HG03045 (cell line): ENCODE results near the gene ZC3H10.
"Not testable (repeated sequence)": the region's sequence is repeated elsewhere in the genome, so short reads cannot be mapped to it uniquely, and the experiment has no call there.

Experiments
- ATAC-seq: cut with Tn5 transposase; IDR thresholded peaks from one replicate; pipeline ENCODE4 v1.9.1; 2021; ENCODE audit warnings: mild to moderate bottlenecking, moderate library complexity; ENCODE audit not compliant: unreplicated experiment

ZC3H10 gene

DNA sequence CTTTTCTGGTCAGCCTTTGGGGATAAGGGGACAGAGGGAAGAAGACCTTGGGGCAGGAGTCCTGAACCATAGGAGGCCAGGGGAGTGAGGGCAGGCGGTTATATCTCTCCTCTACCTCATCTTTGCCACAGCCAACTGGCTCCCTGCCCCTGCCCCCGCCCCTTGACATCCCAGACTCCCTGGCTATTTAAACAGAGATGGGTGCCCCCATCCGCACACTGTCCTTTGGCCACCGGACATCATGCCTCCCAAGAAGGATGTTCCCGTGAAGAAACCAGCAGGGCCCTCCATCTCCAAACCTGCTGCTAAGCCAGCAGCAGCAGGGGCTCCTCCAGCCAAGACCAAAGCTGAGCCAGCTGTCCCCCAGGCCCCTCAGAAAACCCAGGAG, 35.6 kb downstream of the ZC3H10 start:
- no peak for ATAC-seq

DNA sequence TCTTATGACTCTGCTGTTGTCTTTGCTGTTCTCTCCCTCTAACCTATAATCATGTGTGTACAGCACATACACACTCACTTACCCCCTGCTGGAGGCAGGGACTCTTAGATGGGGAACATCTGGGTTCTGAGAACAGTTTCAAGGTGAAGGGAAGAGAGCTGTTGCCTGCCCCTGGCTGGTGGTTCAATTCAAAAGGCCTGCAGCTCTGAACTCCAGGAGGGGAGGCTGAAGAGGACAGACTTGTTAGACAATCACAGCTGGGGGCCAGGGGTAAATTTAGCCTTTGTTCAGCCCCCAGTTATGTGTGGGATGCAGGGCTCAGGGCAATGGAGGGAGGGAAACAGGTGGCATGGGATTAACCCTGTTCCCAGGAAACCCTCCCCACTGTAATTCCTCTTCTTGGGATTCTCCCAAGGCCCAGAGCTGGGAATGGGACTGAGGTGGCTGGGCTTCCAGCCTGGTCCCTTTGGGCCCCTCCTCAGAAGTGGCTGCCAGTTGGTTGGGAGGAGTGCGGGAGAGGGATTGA, 36.2 kb downstream of the ZC3H10 start:
- no peak for ATAC-seq

DNA sequence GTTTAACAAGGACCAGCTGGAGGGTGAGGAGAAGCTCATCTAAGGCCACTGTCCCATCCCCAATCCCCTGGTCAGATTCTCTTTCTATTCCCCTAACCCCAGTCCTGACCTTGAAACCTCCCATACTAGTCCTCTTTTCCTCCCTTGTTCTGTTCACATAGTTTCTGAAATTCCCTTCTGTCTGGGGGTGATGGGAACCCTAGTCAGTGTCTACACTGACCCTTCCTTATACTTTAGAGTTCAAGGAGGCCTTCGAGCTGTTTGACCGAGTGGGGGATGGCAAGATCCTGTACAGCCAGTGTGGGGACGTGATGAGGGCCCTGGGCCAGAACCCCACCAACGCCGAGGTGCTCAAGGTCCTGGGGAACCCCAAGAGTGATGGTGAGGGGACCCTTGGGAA, 36.8 kb downstream of the ZC3H10 start:
- ATAC-seq, result no peak

DNA sequence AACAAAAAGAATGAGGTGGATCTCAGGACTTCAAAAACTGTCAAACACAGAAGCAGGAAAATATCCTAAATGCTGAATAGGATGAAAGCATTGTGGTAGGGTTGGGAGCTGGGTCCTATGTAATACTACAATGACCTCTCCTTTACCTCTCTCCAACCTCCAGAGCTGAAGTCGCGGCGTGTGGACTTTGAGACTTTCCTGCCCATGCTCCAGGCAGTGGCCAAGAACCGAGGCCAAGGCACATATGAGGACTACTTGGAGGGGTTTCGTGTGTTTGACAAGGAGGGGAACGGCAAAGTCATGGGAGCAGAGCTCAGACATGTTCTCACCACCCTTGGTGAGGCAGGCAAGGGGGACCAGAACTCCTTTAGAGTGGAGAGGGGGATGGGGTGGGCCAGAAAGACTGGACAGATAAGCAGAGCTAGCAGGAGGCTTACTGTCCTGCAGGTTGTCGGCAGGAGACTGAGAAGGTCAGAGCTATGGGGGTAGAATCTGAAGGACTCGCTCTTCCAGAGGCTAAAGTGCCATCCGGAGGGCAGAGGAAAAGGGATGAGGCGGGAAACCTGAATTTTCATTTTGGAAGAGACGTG, 37.3 kb downstream of the ZC3H10 start:
- ATAC-seq, result no peak

DNA sequence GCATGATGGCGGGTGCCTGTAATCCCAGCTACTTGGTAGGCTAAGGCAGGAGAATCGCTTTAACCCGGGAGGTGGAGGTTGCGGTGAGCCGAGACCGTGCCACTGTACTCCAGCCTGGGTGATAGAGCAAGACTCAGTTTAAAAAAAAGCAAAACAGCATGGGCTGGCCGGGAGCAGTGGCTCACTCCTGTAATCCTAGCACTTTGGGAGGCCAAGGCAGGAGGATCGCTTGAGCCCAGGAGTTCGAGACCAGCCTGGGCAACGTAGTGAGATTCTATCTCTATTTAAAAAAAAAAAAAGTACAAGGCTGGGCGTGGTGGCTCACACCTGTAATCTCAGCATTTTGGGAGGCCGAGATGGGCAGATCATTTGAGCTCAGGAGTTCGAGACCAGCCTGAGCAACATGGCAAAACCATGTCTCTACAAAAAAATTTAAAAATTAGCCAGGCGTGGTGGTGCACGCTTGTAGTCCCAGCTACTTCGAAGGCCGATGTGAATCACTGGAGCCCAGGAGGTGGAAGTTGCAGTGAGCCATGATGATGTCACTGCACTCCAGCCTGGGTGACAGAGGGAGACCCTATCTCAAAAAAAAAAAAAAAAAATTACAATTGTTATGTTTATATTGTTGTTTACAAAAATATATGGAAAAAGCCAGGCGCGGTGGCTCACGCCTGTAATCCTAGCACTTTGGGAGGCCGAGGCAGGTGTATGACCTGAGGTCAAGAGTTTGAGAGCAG, 38.6 kb downstream of the ZC3H10 start:
- not testable (repeated sequence) for ATAC-seq

DNA sequence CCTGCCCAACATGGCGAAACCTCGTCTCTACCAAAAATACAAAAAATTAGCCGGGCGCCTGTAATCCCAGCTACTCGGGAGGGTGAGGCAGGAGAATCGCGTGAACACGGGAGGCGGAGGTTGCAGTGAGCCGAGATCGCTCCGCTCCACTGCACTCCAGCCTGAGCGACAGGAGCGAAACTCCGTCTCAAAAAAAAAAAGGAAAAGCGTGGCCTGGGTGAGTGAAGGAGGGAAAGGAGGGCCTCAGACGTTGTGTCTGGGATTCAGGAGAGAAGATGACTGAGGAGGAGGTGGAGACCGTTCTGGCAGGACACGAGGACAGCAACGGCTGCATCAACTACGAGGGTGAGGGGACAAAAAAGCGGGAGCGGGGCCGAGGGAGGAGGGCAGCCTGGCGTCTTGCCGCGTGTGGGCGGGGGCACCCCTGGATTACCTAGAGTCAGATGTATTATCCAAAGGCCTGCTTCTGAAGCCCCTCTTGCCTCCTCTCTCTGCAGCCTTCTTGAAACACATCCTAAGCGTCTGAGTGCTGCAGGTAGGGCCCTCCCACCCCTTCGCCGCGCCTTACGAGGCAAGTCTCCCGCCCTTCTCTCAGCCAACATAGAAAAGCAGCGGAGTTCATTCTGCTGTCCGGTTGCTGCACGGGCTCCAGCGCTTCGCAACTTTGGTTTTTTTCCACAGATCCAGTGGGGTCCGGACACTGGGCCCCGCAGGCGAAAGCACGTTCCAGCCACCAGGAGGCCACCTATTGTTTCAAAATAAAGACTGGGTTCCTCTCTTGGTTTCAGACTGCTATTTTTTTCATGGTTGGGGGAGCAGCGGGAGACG, 39.3 kb downstream of the ZC3H10 start:
- ATAC-seq, result peak; percentile 23

DNA sequence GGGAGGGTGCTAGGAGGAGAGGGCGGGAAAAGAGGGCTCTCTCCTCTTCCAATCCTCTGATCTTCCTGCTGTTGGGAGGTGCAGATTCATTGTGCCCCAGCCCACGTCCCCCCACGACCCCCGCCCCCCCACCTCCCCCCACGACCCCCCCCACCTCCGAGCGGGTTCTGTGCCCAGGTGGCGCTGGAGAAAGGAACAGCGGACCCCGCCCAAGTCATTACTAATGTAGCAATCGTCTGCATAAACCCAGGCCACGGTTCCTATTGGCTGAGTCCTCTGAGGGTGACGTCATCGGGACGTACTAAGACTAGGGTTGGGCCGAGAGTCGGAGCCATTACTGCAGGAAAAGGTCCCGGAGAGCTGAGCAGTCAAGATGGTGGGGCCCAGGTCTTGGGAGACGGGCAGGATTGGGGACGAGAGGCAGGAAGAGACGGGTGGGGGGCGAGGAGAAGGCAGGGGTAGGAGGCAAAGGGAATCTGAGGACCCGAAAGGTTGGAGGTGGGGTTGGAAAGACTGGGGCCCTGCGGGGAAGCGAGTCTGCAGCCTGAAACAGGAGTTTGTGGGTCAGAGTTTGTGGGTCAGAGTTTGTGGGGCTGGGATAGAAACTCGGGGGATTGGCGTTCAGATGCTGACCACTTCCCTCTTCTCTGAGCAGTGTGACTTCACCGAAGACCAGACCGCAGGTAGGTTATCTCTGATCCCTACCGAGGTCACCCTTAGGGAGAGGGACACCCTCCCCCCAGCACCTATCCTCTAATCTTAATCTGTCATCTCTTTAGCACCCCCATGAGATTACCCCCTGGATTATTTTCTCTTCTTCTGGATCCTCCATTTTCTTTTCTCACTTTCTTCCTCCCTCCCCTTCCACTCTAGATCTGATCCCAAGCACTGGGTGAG, 40.2 kb downstream of the ZC3H10 start, which contains the start of gene MYL6:
TSS of gene MYL6 (plus strand) at position 331 of the 897 bp plus-strand sequence. CDS start at position 374, 43 bp downstream.
- ATAC-seq, result peak; percentile 81

DNA sequence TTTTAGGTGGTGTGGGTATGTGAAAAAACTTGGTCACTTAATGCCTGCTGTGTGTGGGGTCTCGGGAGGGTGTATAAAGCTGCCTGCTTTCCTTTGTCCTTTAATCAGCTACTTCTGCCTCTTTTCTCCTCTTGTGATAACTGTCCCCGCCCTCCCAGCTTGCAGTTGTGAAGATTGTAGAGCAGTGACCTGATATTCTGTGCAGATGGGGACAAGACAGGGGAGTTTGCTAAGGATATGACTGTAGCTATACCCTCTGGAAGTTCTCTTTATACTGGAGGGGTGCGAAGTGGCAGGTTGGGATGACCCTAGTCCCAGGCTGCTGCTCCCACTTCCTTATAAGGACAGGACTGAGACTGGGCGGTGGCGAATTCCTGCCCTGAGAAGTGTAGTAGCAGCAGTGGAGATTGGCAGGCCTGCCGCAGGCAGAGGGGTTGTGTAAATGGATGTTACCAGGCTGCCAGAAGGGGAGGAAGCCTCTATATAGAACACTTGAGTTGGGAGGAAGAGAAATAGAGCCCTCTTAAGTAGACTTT, 40.9 kb downstream of the ZC3H10 start:
- ATAC-seq, result no peak

DNA sequence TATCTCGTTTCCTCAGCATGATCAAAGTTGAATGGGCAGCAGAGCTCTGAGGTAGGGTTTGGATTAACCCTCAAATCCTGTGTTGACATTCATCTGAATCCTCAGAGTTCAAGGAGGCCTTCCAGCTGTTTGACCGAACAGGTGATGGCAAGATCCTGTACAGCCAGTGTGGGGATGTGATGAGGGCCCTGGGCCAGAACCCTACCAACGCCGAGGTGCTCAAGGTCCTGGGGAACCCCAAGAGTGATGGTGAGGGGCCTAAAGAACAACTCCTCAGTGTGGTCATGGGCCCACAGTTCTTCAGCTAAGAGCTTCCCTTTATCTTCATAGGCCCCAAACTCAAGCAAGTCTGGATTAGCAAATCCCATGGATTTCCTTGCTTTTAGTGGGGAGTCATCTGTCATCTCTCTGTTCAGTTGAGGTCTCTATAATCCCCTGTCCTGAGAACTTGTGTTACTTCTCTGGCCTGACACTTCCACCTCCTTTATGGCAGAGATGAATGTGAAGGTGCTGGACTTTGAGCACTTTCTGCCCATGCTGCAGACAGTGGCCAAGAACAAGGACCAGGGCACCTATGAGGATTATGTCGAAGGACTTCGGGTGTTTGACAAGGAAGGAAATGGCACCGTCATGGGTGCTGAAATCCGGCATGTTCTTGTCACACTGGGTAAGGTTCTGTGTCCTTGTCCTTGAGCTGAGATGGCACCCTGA, 41.6 kb downstream of the ZC3H10 start:
- ATAC-seq, result no peak

DNA sequence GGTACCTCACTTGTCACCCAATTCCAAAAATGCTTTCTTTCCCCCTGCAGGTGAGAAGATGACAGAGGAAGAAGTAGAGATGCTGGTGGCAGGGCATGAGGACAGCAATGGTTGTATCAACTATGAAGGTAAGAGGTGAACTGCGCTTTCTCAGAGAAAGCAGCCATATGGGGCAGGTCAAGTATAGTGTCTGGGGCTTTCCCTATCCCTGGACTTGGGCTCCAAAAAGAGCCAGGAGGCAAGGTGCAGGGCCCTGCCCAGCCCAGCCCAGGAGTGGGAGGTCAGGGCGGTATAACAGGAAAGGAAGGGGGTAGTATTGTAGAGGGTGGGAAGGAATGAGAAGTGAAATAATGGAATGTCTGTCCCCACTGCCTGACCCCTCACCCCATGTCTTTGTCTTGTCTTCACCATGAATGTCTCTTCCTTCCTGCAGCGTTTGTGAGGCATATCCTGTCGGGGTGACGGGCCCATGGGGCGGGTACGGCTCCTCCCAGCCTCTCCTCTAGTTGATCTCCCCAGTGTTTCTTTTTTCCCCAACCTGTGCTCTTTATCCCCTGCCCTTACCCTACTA, 42.2 kb downstream of the ZC3H10 start:
- ATAC-seq, result no peak

DNA sequence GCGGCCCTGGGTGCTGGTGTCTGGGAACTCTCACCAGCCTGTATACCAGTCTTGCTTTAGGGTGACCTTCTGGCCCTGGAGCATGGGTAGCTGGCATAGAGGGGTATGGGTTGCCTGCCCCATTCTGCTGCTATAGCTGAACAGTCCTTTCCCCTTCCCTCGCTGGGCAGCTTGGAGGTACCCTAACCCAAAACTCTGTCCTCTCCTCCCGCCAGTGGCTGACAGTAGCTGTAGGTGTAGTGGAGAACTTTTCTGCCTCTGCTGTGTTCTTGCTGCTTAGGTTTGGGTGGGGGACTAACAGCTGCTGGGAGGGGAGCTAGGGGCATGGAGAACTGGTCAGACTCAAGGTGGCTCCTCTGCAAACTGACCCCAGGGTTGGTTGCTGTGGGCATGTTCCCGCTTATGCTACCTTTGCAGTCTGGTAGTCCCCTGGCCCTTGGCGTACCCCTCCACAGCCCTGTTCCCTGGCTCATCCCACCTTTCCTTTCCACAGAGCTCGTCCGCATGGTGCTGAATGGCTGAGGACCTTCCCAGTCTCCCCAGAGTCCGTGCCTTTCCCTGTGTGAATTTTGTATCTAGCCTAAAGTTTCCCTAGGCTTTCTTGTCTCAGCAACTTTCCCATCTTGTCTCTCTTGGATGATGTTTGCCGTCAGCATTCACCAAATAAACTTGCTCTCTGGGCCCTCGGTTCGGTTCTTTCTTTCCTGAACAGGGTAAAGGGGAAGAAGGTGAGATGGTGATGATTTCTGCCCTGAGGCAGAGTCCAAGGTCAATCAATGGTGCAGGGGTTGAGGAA, 43.0 kb downstream of the ZC3H10 start:
- no peak for ATAC-seq

DNA sequence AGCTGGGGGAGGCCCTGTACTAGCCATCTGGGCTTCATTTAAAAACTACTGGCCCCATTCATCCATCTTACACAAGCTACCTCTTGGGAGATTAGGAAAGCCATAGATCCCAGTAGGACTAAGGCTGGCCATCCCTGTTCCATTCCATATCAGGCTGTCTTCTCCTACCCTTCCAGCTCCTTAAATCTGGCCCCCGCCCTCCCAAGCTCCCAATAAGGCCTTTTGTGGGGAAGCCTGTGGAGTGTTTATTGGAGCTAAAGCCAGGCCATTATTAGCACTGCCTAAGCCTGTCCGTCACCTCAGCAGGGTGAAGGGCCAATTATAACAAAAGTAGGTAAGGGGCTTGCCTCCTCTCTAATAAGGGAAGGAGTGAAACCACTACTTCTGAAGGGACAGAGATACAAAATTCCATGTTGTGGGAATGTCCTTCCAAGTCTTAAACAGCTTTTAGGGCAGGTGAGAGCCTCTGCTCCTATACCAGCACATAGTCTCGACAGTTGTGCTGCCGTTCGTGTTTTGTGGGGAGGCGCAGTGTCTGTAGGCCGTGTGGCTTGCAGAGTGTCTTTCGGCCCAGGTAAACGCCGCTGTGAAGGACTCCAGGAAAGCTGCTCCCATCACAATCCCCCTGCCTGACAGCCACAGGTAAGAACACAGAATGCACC, 43.8 kb downstream of the ZC3H10 start:
- ATAC-seq, result no peak

DNA sequence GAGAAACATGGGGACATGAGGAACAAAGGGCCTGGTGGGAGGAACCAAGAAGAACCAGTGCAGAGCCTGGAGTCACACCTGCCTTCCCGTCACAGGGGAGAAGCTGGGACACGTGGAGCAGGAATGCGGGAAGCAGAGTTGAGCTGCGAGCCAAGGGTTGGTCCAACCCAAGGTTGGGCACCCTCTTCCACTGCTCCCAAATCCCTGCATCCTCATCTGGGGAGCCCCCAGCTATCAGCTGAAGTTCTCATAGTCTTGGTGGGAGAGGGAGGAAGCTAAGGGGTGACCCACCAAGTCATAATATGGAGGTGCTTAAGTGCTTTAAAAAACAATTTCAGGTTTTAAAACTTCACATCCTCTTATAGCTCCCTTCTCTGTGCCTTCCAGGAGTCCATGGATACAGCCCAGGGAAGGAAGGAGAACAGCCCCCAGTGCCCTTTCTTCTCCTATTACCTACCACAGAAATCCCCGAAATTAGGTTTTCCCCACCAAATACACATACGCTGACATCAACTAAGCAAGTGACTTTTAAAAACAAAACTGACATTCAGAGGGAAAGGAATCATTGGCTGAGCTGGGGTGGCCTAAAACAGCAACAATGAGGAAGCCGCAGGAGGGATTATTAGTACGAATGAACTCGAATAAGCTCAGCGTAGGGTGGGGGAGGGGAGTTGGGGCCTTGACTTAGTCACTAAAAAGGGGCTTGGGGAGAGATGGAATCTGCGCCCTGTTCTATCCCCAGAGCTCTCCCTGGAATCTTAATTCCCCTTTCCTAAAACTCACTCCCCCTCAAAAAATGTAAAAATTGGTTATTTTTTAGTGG, 44.6 kb downstream of the ZC3H10 start:
- ATAC-seq, result no peak

DNA sequence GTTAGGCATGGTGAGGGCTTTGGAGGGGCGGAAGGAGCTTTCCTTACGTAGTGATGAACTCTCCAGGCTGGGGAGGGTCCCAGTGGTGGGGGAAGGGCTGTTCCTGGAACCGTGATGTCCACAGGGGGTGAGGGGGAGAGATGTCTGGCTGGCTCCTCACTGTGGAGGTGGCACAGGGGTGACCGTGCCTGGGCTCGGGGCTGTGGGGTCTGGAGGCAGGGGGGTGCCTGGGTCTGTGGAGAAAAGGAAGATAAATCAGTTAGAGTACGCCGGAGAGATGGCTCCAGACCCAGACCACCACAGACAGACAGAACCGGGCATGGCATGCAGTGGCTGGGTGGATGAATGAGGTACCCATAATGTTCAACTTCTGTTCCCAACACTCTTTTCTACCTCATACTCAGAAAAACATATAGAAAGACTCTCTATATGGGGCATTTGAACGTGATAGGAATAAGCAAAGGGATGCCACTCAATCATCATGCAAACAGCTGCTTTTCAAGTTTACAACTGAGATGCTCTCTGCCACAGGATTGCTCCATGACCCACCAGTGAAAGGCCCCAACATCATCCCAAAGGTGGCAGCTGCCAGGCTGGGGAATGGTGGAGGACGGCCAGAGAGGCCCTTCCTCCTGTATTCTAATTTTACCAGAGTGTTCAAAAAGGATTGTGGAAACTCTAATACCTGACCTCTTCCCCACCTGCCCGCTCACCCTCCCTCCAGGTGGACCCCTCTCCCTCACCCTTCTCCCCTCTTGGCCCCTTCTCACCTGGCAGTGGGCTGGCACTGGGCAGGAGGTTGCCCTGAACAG, 45.7 kb downstream of the ZC3H10 start:
- ATAC-seq, result no peak

DNA sequence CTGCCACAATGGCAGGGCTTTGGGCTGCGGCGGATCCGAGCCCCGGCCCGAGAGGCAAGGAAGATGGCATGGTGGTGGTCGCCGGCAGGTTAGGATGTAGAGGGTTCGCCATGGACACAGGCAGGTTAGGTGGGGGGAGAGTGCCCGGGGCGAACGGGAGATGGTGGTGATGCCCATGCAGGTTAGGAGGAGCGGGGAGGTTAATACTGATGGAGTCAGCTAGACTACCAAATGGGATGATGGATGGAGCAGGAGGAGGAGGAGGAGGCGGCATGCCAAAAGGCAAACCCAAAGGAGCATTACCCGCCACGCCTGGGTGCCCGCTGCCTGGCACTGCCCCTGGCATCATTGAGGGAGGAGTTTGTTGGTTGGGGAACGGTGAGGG, 46.3 kb downstream of the ZC3H10 start:
- ATAC-seq, result no peak

DNA sequence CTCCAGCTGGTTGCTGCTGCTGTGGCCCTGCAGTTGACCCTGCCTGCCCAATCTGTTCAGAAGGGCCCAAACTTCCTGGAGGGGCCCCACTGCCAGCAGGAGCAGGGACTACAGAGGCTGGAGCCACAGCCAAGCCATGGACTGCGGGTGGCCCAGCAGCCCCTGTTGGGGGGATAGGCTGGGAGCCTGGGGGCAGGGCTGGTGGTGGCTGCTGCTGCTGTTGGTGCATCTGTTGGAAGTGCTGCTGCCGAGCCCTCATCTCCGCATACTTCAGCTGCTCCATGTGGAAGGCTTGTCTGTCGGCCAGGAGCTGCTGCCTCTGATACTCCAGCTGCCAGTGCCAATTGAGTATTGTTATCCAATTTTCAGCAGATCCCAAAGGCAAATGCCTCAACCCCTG, 47.3 kb downstream of the ZC3H10 start:
- ATAC-seq, result no peak
